Daoy (cell line): Measurements from ENCODE around the gene HSD11B1. TPM values are rescaled to one million over a fixed set of nuclear protein-coding genes. Genes with fewer than 3 reads are reported as not detected.
A peak's percentile ranks its signal among the peaks of the same experiment; 100 is the strongest.

Experiments used
- DNase-seq: peaks from one replicate; pipeline ENCODE4 v3.0.0-alpha.2; 2015; ENCODE audit warnings: low read depth
- total RNA-seq: library from RNA; depleted of rRNA; stranded (reverse); fragments of >200 nt; shearing (Covaris generic); gene quantifications from 2 replicates; pipeline ENCODE4 v1.2.3, GENCODE V29; 2014

The HSD11B1 gene
- total RNA-seq, 1 experiment from 2014 or later, result not detected

GRCh38 chr1:209755926-209756614, 51.4 kb downstream of the HSD11B1 start, which contains the start of gene TRAF3IP3:
Gene TRAF3IP3, plus strand, starts transcription at chr1:209756053. Its CDS starts 3,987 bp downstream, at chr1:209760040.
- no peak for DNase-seq

GRCh38 chr1:209756615-209757445, 52.2 kb downstream of the HSD11B1 start:
- no peak for DNase-seq

GRCh38 chr1:209758400-209758799, 53.8 kb downstream of the HSD11B1 start:
- no peak for DNase-seq

GRCh38 chr1:209759829-209760359, 55.2 kb downstream of the HSD11B1 start:
- no peak for DNase-seq

- DNase-seq, result no peak
Observed at GRCh38 chr1:209761011-209761635, 56.5 kb downstream of the HSD11B1 start.

- no peak for DNase-seq
Observed at GRCh38 chr1:209766051-209766450, 61.4 kb downstream of the HSD11B1 start.

- no peak for DNase-seq
Observed at GRCh38 chr1:209767096-209767495, 62.5 kb downstream of the HSD11B1 start.

- no peak for DNase-seq
Observed at GRCh38 chr1:209767706-209768105, 63.1 kb downstream of the HSD11B1 start.

- DNase-seq, result no peak
Observed at GRCh38 chr1:209768354-209768774, 63.7 kb downstream of the HSD11B1 start.

GRCh38 chr1:209769171-209769904, 64.7 kb downstream of the HSD11B1 start:
- DNase-seq, result peak; percentile 87

- DNase-seq, result no peak
Observed at GRCh38 chr1:209769971-209770370, 65.3 kb downstream of the HSD11B1 start.

GRCh38 chr1:209770636-209771415, 66.2 kb downstream of the HSD11B1 start:
- DNase-seq, result no peak

GRCh38 chr1:209772126-209772525, 67.5 kb downstream of the HSD11B1 start:
- no peak for DNase-seq

GRCh38 chr1:209774592-209774991, 69.9 kb downstream of the HSD11B1 start:
- no peak for DNase-seq

GRCh38 chr1:209775678-209776077, 71.0 kb downstream of the HSD11B1 start:
- no peak for DNase-seq

GRCh38 chr1:209777587-209777986, 72.9 kb downstream of the HSD11B1 start:
- no peak for DNase-seq

- DNase-seq, result no peak
Observed at GRCh38 chr1:209778102-209778501, 73.5 kb downstream of the HSD11B1 start.

- DNase-seq, result no peak
Observed at GRCh38 chr1:209780268-209780667, 75.6 kb downstream of the HSD11B1 start.

GRCh38 chr1:209783386-209783785, 78.7 kb downstream of the HSD11B1 start:
- no peak for DNase-seq
